GM18861 (cell line): ENCODE measurements around the gene GARS1.

Experiments used
- ATAC-seq: cut with Tn5 transposase; IDR thresholded peaks from one replicate; pipeline ENCODE4 v1.9.1; 2021; ENCODE audit not compliant: unreplicated experiment

Gene GARS1

GRCh38 chr7:30652698-30653641 lies 58.3 kb downstream of the GARS1 start:
- ATAC-seq, result no peak

GRCh38 chr7:30654296-30655090 lies 59.8 kb downstream of the GARS1 start:
- ATAC-seq, result no peak

DNA sequence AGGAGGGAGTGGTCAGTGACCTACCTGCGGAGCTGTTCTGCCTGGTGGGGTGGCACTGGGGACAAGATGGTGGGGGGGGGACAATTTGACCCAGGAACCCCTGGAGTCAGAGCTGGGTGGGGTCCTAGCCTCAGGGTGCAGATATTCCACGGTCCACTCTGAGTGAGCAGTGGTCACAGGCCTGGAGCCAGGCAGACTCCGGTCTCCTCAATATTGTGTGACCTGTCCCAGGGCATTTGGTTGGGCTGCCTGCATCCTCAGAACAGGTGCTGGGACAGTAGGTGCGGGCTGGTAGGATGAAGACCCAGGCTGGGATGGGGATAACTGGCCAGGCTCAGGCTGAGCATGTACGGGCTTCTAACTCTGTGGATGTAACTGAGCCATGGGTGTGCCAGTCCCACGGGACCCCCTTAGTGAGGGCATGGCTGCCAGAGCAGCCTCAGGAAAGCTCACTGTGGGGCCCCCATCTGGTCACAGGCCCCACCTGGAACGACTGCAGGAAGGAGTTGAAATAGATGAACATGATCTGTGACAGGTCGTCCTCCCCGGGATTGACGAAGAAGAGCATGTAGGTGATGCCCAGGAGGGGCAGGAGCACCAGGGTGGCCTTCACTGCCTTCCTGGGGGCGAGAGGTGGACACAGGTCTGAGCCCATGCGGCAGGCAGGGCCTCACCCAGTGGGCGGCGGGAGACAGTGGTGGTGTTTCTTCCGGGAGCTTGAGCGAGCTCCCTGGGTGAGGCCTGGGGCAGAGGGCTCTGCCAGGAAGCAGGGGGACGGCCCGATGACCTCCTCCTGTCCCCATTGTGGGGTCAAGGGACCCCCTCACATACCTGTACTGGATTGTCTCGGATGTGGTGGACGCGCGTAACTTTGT lies 60.7 kb downstream of the GARS1 start:
- ATAC-seq, result no peak

- no peak for ATAC-seq
Measured at GRCh38 chr7:30656006-30656957, 61.6 kb downstream of the GARS1 start.

GRCh38 chr7:30657131-30657530 lies 62.5 kb downstream of the GARS1 start:
- ATAC-seq, result no peak

DNA sequence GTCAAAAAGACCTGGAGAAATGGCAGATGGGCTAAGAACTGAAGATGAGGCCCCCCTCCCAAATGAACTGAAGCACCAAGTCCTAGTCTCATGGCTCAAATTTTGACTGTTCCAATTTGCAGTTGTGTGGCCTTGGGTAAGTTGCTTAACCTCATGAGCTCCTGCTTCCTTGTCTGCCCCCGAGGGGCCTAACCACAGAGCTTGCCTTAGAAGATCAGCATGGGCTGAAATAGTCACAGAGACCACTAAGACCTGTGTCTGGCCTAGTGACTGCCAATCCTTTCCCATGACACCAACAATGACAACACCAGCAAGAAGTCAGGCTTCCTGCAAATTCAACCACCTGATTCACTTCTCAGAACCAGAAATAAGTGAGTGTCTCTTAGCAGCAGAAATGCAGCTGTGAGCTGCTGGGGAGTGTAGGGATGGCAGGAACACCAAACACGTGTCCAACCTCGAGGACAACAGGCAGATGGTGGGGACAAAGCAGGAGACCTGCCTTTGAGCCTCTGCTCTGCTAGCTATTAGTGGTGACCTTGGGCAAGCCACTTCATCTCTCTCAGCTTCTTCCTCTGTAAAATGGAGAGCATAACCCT lies 63.9 kb downstream of the GARS1 start:
- ATAC-seq, result no peak

- no peak for ATAC-seq
Measured at GRCh38 chr7:30659312-30659711, 64.6 kb downstream of the GARS1 start.

- ATAC-seq, result no peak
Measured at GRCh38 chr7:30660331-30661255, 65.9 kb downstream of the GARS1 start.

GRCh38 chr7:30661926-30662325 lies 67.2 kb downstream of the GARS1 start:
- ATAC-seq, result no peak

GRCh38 chr7:30662431-30662939 lies 67.8 kb downstream of the GARS1 start:
- no peak for ATAC-seq

- ATAC-seq, result no peak
Measured at GRCh38 chr7:30663414-30663813, 68.7 kb downstream of the GARS1 start.

DNA sequence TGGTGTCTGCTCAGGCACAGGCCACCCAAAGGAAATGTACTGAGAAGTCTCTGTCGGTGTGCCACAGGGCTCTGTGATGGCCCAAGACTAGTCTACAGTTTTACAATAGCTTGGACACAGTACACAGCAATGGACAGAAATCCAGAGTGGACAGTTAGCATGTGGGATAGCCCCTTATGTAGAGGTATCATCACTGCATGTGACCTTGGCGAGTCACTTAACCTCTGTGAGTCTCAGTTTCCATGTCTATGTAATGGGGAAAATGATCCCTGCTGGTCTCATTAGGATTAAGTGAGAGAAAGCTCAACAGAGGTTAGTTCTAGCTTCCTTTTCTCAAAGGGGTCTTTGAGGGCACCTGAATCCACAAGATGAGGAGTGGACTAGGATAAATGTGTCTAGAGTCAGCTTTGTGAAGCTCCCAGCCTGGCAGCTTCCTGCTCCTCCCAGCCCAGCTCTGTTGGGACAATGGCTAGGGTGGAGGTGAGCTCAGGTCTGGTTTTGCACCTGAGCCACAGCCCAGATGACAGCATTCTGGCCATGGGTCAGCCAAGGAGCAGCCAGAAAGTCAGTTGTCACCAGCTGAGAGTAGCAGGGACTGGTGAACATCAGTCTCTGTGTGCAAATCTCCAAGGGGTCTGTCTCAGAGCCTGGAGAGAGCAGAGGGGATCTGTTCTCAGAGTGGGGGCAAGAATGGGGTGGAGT lies 69.7 kb downstream of the GARS1 start:
- ATAC-seq, result no peak

DNA sequence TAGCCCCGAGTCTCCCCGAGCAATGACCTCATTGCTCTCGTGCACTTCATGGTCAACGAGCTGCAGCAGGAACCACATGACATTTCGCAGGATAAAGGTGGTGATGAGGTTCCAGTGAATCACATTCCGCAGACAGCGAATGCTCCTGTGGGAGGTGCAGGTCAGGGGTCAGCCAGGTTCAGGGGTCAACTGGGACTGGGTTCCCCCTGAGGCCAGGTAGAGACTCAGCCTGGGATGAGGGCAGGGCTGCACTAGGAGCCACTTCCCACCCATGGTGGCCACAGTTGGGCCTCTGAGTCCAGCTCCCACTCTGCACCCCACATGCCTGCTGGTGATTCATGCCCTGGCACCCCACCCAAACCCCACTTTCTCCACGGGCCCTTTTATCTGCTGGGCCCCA lies 70.4 kb downstream of the GARS1 start:
- ATAC-seq, result no peak

DNA sequence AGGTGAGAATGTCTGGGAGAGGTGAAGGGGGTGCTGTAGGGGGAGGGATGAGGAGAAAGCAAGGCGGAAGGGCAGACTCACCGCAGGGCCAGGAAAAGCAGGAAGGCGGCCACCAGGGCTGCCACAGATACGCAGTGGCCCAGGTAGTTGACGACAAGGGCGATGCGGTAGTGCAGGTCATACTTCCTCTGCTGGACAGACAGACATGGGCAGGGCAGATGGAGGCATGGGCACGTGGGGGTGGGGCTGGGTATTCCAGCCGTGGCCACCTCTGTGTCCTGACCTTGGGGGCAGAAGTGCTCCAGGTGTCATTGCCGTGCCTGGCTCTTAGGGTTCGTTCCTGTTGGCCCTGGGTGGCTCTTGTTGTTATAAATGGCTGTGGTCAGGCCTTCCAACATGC lies 70.8 kb downstream of the GARS1 start:
- no peak for ATAC-seq

DNA sequence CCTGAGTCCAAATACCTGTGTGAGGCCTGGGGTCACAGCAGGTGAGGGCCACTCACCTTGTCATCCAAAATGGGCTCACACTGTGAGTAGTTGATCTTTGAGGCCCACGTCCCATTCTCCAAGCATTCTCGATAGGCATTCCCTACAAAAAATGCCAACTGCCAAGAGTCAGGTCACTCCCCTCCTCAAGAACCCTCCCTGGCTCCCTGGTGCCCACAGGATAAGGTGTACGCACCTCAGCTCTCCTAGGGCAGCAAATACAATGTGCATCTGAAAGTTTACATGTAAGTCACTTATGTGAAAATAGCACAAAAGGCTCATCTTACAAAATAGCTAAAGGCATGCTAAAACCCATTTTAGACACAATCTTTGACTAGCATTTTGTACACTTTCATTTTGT lies 72.5 kb downstream of the GARS1 start:
- no peak for ATAC-seq

- ATAC-seq, result no peak
Measured at GRCh38 chr7:30668102-30668501, 73.4 kb downstream of the GARS1 start.

GRCh38 chr7:30671793-30672465 lies 77.3 kb downstream of the GARS1 start:
- ATAC-seq, result no peak
